WTC11 (cell line): ENCODE results near the gene LHX4. TPM values are rescaled to one million over a fixed set of nuclear protein-coding genes. Genes with fewer than 3 reads are reported as not detected.

Experiments
- ATAC-seq: fragments of 200-7000 bp; cut with Tn5 transposase; 2 replicates; pipeline ENCODE4 v1.10.0; 2021; ENCODE audit warnings: mild to moderate bottlenecking, moderate library complexity
- CTCF ChIA-PET: fragments of 300-600 bp; sonication (Branson Sonifier 250); formaldehyde crosslinking; loops from one replicate; lab custom pipeline; 2021; ENCODE audit warnings: antibody characterized with exemption; lab: Charles Lee
- POLR2A ChIA-PET: fragments of 350-600 bp; sonication (Branson Sonifier 250); formaldehyde crosslinking; loops from one replicate; lab custom pipeline; 2021; ENCODE audit warnings: antibody characterized with exemption; lab: Charles Lee
- DNase-seq: peaks from one replicate; pipeline ENCODE4 v3.0.0; 2021; ENCODE audit warnings: low spot score
- H3K27ac Mint-ChIP-seq: 2 replicates; pipeline ENCODE4 v1.8.0; 2021; ENCODE audit warnings: mixed read lengths
- H3K27me3 Mint-ChIP-seq: 2 replicates; pipeline ENCODE4 v1.8.0; 2021; ENCODE audit warnings: low read depth, mild to moderate bottlenecking, moderate library complexity, mixed read lengths
- H3K36me3 Mint-ChIP-seq: 2 replicates; pipeline ENCODE4 v1.8.0; 2021; ENCODE audit warnings: mixed read lengths
- H3K4me1 Mint-ChIP-seq: 2 replicates; pipeline ENCODE4 v1.8.0; 2022; ENCODE audit warnings: mixed read lengths
- H3K4me3 Mint-ChIP-seq: 2 replicates; pipeline ENCODE4 v1.8.0; 2021; ENCODE audit warnings: mild to moderate bottlenecking, moderate library complexity, mixed read lengths
- H3K9me3 Mint-ChIP-seq: 2 replicates; pipeline ENCODE4 v1.8.0; 2021; ENCODE audit warnings: mixed read lengths
- ATF1 ChIP-seq: sonication (generic); formaldehyde crosslinking; IDR thresholded peaks from 2 replicates; pipeline ENCODE4 v1.8.1; 2023; ENCODE audit warnings: mild to moderate bottlenecking, moderate library complexity, missing genetic modification reagents
- ETV6 ChIP-seq: sonication (generic); formaldehyde crosslinking; IDR thresholded peaks from 2 replicates; pipeline ENCODE4 v1.8.1; 2022; ENCODE audit warnings: mild to moderate bottlenecking, missing genetic modification reagents
- GTF2I ChIP-seq: fragments of 250-450 bp; sonication (Bioruptor Pico); conservative IDR thresholded peaks from 2 replicates; pipeline ENCODE4 v1.4.0; 2021; ENCODE audit warnings: mild to moderate bottlenecking
- NFYB ChIP-seq: sonication (generic); formaldehyde crosslinking; conservative IDR thresholded peaks from 2 replicates; pipeline ENCODE4 v1.8.0; 2022; ENCODE audit warnings: low read depth, missing genetic modification reagents
- NR1H2 ChIP-seq: sonication (generic); formaldehyde crosslinking; IDR thresholded peaks from 2 replicates; pipeline ENCODE4 v1.9.0; 2021; ENCODE audit warnings: mild to moderate bottlenecking, moderate library complexity, missing genetic modification reagents
- OVOL2 ChIP-seq: fragments of 250-450 bp; sonication (Bioruptor Pico); IDR thresholded peaks from 2 replicates; pipeline ENCODE4 v1.9.0; 2021; ENCODE audit warnings: mild to moderate bottlenecking, borderline replicate concordance
- RORB ChIP-seq: fragments of 250-450 bp; sonication (Bioruptor Pico); IDR thresholded peaks from 2 replicates; pipeline ENCODE4 v1.9.0; 2021; ENCODE audit warnings: mild to moderate bottlenecking
- SOX15 ChIP-seq: fragments of 250-450 bp; sonication (Bioruptor Pico); IDR thresholded peaks from 2 replicates; pipeline ENCODE4 v1.9.0; 2021; ENCODE audit warnings: mild to moderate bottlenecking
- SP1 ChIP-seq: sonication (generic); formaldehyde crosslinking; conservative IDR thresholded peaks from 2 replicates; pipeline ENCODE4 v1.8.1; 2022; ENCODE audit warnings: missing genetic modification reagents
- TEAD1 ChIP-seq: sonication (generic); formaldehyde crosslinking; IDR thresholded peaks from 2 replicates; pipeline ENCODE4 v1.8.0; 2022; ENCODE audit warnings: mild to moderate bottlenecking, missing genetic modification reagents
- ZNF423 ChIP-seq: fragments of 250-450 bp; sonication (Bioruptor Pico); IDR thresholded peaks from 2 replicates; pipeline ENCODE4 v2.1.2; 2022; ENCODE audit warnings: mild to moderate bottlenecking, moderate library complexity
- total RNA-seq: library from RNA; stranded (reverse); gene quantifications from 3 replicates; pipeline ENCODE4 v1.2.3, GENCODE V29; 2021
- TF ChIP-seq, protein P1 (sequence below): sonication (generic); formaldehyde crosslinking; conservative IDR thresholded peaks from 2 replicates; pipeline ENCODE4 v1.8.1; 2023; ENCODE audit warnings: mild to moderate bottlenecking, low read depth, missing genetic modification reagents, moderate library complexity
- TF ChIP-seq, protein P2 (sequence below): sonication (generic); formaldehyde crosslinking; conservative IDR thresholded peaks from 2 replicates; pipeline ENCODE4 v1.8.1; 2022; ENCODE audit warnings: mild to moderate bottlenecking, missing genetic modification reagents
- TF ChIP-seq, protein P3 (sequence below): sonication (generic); formaldehyde crosslinking; IDR thresholded peaks from 2 replicates; pipeline ENCODE4 v1.8.0; 2023; ENCODE audit warnings: mild to moderate bottlenecking, missing genetic modification reagents
- TF ChIP-seq, protein P4 (sequence below): sonication (generic); formaldehyde crosslinking; IDR thresholded peaks from 2 replicates; pipeline ENCODE4 v1.8.0; 2022; ENCODE audit warnings: mild to moderate bottlenecking, missing genetic modification reagents
- TF ChIP-seq, protein P5 (sequence below): sonication (generic); formaldehyde crosslinking; IDR thresholded peaks from 2 replicates; pipeline ENCODE4 v1.8.0; 2023; ENCODE audit warnings: missing genetic modification reagents
- TF ChIP-seq, protein P6 (sequence below): sonication (generic); formaldehyde crosslinking; IDR thresholded peaks from 2 replicates; pipeline ENCODE4 v1.8.1; 2022; ENCODE audit warnings: missing genetic modification reagents, borderline replicate concordance
- TF ChIP-seq, protein P7 (sequence below): sonication (generic); formaldehyde crosslinking; IDR thresholded peaks from 2 replicates; pipeline ENCODE4 v1.8.1; 2022; ENCODE audit warnings: low read depth, mild to moderate bottlenecking, moderate library complexity, missing genetic modification reagents, borderline replicate concordance
- TF ChIP-seq, protein P8 (sequence below): sonication (generic); formaldehyde crosslinking; IDR thresholded peaks from 2 replicates; pipeline ENCODE4 v1.8.1; 2023; ENCODE audit warnings: mild to moderate bottlenecking, missing genetic modification reagents

Gene LHX4
- total RNA-seq, 1 experiment from 2014 or later = 19.2 TPM

DNA sequence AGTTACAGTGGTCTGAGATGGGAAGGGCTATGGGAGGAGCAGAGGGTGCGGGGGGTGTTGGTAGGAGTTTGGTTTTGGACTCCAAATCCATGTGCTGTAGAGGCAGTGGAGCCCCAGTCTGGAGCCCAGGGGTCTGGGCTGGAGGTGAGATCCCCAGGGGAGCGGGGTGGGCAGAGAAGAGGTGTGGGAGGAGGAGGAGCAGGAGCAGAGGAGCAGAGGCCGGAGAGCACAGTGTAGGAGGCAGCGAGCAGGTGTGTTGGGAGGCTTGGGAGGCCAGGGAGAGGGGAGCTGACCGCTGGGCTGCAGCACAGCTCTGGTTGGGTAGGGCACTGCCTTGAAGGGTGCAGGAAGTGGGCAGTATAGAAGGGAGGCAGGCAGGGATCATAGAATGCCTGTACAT, 28.9 kb downstream of the LHX4 start:
- CTCF ChIA-PET = interaction anchor here (0.8 kb wide), 1 partner anchor 11 kb away, joined by 5 read pairs; no protein-coding TSS in a partner anchor
- no peak for DNase-seq
- no peaks in the 10 kb centered on the region; the same call in 1 of the 2 replicates for H3K27me3 Mint-ChIP-seq
- H3K4me3 Mint-ChIP-seq = no peak overlapping the region
- H3K36me3 Mint-ChIP-seq = peaks cover 4% of the 10 kb centered on the region; the same call in 1 of the 2 replicates
- peaks cover 17% of the 10 kb centered on the region for H3K4me1 Mint-ChIP-seq
- TF ChIP-seq, protein P1, sequence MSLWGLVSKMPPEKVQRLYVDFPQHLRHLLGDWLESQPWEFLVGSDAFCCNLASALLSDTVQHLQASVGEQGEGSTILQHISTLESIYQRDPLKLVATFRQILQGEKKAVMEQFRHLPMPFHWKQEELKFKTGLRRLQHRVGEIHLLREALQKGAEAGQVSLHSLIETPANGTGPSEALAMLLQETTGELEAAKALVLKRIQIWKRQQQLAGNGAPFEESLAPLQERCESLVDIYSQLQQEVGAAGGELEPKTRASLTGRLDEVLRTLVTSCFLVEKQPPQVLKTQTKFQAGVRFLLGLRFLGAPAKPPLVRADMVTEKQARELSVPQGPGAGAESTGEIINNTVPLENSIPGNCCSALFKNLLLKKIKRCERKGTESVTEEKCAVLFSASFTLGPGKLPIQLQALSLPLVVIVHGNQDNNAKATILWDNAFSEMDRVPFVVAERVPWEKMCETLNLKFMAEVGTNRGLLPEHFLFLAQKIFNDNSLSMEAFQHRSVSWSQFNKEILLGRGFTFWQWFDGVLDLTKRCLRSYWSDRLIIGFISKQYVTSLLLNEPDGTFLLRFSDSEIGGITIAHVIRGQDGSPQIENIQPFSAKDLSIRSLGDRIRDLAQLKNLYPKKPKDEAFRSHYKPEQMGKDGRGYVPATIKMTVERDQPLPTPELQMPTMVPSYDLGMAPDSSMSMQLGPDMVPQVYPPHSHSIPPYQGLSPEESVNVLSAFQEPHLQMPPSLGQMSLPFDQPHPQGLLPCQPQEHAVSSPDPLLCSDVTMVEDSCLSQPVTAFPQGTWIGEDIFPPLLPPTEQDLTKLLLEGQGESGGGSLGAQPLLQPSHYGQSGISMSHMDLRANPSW = no peak
- no peak for TF ChIP-seq SOX15
- TF ChIP-seq, protein P2, sequence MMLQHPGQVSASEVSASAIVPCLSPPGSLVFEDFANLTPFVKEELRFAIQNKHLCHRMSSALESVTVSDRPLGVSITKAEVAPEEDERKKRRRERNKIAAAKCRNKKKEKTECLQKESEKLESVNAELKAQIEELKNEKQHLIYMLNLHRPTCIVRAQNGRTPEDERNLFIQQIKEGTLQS (CRISPR knock-in tag) = no peak
- no peak for TF ChIP-seq ETV6
- TF ChIP-seq, protein P3, sequence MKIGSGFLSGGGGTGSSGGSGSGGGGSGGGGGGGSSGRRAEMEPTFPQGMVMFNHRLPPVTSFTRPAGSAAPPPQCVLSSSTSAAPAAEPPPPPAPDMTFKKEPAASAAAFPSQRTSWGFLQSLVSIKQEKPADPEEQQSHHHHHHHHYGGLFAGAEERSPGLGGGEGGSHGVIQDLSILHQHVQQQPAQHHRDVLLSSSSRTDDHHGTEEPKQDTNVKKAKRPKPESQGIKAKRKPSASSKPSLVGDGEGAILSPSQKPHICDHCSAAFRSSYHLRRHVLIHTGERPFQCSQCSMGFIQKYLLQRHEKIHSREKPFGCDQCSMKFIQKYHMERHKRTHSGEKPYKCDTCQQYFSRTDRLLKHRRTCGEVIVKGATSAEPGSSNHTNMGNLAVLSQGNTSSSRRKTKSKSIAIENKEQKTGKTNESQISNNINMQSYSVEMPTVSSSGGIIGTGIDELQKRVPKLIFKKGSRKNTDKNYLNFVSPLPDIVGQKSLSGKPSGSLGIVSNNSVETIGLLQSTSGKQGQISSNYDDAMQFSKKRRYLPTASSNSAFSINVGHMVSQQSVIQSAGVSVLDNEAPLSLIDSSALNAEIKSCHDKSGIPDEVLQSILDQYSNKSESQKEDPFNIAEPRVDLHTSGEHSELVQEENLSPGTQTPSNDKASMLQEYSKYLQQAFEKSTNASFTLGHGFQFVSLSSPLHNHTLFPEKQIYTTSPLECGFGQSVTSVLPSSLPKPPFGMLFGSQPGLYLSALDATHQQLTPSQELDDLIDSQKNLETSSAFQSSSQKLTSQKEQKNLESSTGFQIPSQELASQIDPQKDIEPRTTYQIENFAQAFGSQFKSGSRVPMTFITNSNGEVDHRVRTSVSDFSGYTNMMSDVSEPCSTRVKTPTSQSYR (CRISPR knock-in tag) = no peak
- TF ChIP-seq, protein P4, sequence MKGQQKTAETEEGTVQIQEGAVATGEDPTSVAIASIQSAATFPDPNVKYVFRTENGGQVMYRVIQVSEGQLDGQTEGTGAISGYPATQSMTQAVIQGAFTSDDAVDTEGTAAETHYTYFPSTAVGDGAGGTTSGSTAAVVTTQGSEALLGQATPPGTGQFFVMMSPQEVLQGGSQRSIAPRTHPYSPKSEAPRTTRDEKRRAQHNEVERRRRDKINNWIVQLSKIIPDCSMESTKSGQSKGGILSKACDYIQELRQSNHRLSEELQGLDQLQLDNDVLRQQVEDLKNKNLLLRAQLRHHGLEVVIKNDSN = no peak
- no peak for TF ChIP-seq GTF2I (CRISPR knock-in tag)
- TF ChIP-seq, protein P5, sequence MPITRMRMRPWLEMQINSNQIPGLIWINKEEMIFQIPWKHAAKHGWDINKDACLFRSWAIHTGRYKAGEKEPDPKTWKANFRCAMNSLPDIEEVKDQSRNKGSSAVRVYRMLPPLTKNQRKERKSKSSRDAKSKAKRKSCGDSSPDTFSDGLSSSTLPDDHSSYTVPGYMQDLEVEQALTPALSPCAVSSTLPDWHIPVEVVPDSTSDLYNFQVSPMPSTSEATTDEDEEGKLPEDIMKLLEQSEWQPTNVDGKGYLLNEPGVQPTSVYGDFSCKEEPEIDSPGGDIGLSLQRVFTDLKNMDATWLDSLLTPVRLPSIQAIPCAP (CRISPR knock-in tag) = no peak
- TF ChIP-seq, protein P6, sequence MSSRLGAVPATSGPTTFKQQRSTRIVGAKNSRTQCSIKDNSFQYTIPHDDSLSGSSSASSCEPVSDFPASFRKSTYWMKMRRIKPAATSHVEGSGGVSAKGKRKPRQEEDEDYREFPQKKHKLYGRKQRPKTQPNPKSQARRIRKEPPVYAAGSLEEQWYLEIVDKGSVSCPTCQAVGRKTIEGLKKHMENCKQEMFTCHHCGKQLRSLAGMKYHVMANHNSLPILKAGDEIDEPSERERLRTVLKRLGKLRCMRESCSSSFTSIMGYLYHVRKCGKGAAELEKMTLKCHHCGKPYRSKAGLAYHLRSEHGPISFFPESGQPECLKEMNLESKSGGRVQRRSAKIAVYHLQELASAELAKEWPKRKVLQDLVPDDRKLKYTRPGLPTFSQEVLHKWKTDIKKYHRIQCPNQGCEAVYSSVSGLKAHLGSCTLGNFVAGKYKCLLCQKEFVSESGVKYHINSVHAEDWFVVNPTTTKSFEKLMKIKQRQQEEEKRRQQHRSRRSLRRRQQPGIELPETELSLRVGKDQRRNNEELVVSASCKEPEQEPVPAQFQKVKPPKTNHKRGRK (CRISPR knock-in tag) = no peak
- TF ChIP-seq NFYB (CRISPR knock-in tag) = no peak
- TF ChIP-seq TEAD1 (CRISPR knock-in tag) = no peak
- TF ChIP-seq OVOL2 (CRISPR knock-in tag) = no peak
- TF ChIP-seq, protein P7, sequence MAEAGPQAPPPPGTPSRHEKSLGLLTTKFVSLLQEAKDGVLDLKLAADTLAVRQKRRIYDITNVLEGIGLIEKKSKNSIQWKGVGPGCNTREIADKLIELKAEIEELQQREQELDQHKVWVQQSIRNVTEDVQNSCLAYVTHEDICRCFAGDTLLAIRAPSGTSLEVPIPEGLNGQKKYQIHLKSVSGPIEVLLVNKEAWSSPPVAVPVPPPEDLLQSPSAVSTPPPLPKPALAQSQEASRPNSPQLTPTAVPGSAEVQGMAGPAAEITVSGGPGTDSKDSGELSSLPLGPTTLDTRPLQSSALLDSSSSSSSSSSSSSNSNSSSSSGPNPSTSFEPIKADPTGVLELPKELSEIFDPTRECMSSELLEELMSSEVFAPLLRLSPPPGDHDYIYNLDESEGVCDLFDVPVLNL (CRISPR knock-in tag) = no peak
- TF ChIP-seq ATF1 (CRISPR knock-in tag) = no peak
- no peak for TF ChIP-seq ZNF423
- no peak for TF ChIP-seq SP1 (CRISPR knock-in tag)
- no peak for TF ChIP-seq NR1H2 (CRISPR knock-in tag)
- TF ChIP-seq, protein P8, sequence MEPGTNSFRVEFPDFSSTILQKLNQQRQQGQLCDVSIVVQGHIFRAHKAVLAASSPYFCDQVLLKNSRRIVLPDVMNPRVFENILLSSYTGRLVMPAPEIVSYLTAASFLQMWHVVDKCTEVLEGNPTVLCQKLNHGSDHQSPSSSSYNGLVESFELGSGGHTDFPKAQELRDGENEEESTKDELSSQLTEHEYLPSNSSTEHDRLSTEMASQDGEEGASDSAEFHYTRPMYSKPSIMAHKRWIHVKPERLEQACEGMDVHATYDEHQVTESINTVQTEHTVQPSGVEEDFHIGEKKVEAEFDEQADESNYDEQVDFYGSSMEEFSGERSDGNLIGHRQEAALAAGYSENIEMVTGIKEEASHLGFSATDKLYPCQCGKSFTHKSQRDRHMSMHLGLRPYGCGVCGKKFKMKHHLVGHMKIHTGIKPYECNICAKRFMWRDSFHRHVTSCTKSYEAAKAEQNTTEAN (CRISPR knock-in tag) = no peak
- no peak for TF ChIP-seq RORB (CRISPR knock-in tag)
- TF ChIP-seq, all 79 proteins: peak for 0
- no peak for ATAC-seq
- Mint-ChIP-seq H3K9me3 (no peaks in the 10 kb centered on the region), H3K27ac (peak overlapping the region; percentile 45; the same call in 1 of the 2 replicates)
- POLR2A ChIA-PET = no interaction called here
